22Rv1 (cell line): ENCODE measurements around the gene ITIH1.

Source experiments
- CTCF ChIP-seq: fragments of 450-650 bp; IDR thresholded peaks from 2 replicates; pipeline ENCODE4 v1.5.1; 2017; ENCODE audit warnings: mild to moderate bottlenecking
- ZFX ChIP-seq: fragments of 450-650 bp; IDR thresholded peaks from 2 replicates; pipeline ENCODE4 v1.6.1; 2017; ENCODE audit warnings: antibody characterized with exemption, borderline replicate concordance

- TF ChIP-seq CTCF (no peak), ZFX (no peak)
These were observed 12.3 kb downstream of the ITIH1 start for GRCh38 chr3:52789746-52790040.
